Posterior cingulate gyrus (tissue), 11 donors: ENCODE measurements around the gene PSMD7.
"Not testable (repeated sequence)": the region's sequence is repeated elsewhere in the genome, so short reads cannot be mapped to it uniquely, and the experiment has no call there.

Experiments used
- DNase-seq, 10 donors: peaks; one replicate each; pipeline versions ENCODE4 v3.0.0 to v3.0.0-alpha.2; 2020 to 2021; ENCODE audit warnings: mixed read lengths in 3 of 10
- intact Hi-C: fragments of 100-400 bp; cut with DNase I; formaldehyde crosslinking; loops from one replicate; pipeline ENCODE4 v1.15.1; 2023

PSMD7 gene

DNA sequence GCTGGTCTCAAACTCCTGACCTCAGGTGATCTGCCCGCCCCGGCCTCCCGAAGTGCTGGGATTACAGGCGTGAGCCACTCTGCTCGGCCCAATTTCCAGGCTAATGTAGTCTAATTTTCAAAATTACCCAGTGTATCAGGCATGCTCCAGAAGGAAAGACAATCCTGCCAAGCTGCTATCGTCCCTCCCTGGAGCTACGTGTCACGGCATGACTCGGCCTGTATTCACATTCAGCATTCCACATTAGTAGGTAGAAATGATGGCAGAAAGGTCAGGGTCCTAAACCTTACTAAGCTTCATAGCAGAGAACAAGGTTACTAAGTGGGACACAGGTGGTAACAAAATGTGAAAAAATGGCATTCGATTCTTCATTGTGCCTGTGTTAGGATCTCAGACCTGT lies 42.6 kb downstream of the PSMD7 start:
- intact Hi-C loops, DNase-seq: not testable (repeated sequence)

DNA sequence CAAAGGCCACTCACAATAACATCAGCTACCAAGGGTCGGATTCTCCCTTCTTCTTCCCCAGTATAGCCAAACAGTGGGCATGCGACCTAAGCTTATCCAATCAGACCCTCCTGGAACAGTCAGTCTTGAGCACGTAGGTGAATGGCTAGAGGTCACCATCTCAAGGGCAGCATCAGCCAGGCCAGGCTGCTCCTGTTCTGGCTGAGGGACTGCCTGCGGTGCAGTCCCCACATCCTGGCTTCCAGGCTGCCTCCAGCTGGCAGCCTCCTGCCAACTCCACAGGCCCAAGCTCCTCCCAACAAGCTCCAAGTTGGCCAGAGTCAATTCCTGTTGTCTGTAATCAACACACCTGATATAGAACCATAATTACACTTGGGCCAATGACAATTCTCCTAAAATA lies 56.4 kb downstream of the PSMD7 start:
- DNase-seq, intact Hi-C loops: not testable (repeated sequence)
